NK-92 (cell line): Measurements from ENCODE around the gene RPTOR.

Source experiments
- DNase-seq: peaks from one replicate; lab custom pipeline; 2025; ENCODE audit not compliant: unreplicated experiment; lab: John Stamatoyannopoulos, UW

The RPTOR gene

GRCh38 chr17:80951121-80952090 lies 406.8 kb downstream of the RPTOR start:
- DNase-seq: no peak

- no peak for DNase-seq
Observed at GRCh38 chr17:80952291-80952690, 407.7 kb downstream of the RPTOR start.

- DNase-seq: no peak
Observed at GRCh38 chr17:80953471-80954315, 409.1 kb downstream of the RPTOR start.

GRCh38 chr17:80955078-80955477 lies 410.4 kb downstream of the RPTOR start:
- no peak for DNase-seq

GRCh38 chr17:80955671-80956280 lies 411.1 kb downstream of the RPTOR start:
- no peak for DNase-seq

- no peak for DNase-seq
Observed at GRCh38 chr17:80956321-80957190, 411.9 kb downstream of the RPTOR start.

GRCh38 chr17:80957461-80957941 lies 412.9 kb downstream of the RPTOR start:
- no peak for DNase-seq

- DNase-seq: no peak
Observed at GRCh38 chr17:80959330-80960036, 414.8 kb downstream of the RPTOR start.

- no peak for DNase-seq
Observed at GRCh38 chr17:80960037-80960796, 415.6 kb downstream of the RPTOR start.

- no peak for DNase-seq
Observed at GRCh38 chr17:80960797-80961452, 416.3 kb downstream of the RPTOR start.

GRCh38 chr17:80961541-80962330 lies 417.1 kb downstream of the RPTOR start:
- no peak for DNase-seq

GRCh38 chr17:80962356-80963329 lies 418.0 kb downstream of the RPTOR start:
- no peak for DNase-seq

GRCh38 chr17:80963812-80964543 lies 419.3 kb downstream of the RPTOR start:
- no peak for DNase-seq

GRCh38 chr17:80964544-80964856 lies 419.9 kb downstream of the RPTOR start:
- DNase-seq: no peak

GRCh38 chr17:80964859-80965580 lies 420.4 kb downstream of the RPTOR start:
- DNase-seq: no peak
